NCI-H2029 (cell line): ENCODE results near the gene MORF4L2.

ENCODE experiments used
- DNase-seq: peaks from one replicate; lab custom pipeline; 2025; lab: John Stamatoyannopoulos, UW

Gene MORF4L2

GRCh38 chrX:103631145-103631544 lies 55.4 kb downstream of the MORF4L2 start:
- DNase-seq, result no peak

GRCh38 chrX:103630171-103630511 lies 56.4 kb downstream of the MORF4L2 start:
- DNase-seq, result no peak

- DNase-seq, result peak; percentile 21
Measured at GRCh38 chrX:103629318-103630170, 57.0 kb downstream of the MORF4L2 start.

GRCh38 chrX:103628386-103629317 lies 57.8 kb downstream of the MORF4L2 start, which contains the start of gene TCEAL1:
Gene TCEAL1 (plus strand): TSS chrX:103628975. CDS start chrX:103629917, 942 bp downstream.
- peak; percentile 61 for DNase-seq

- DNase-seq, result no peak
Measured at GRCh38 chrX:103626855-103627254, 59.6 kb downstream of the MORF4L2 start.
